GM18519 (cell line): Measurements from ENCODE around the gene ODC1.
"Not testable (repeated sequence)": the region's sequence is repeated elsewhere in the genome, so short reads cannot be mapped to it uniquely, and the experiment has no call there.

Source experiments
- ATAC-seq: cut with Tn5 transposase; IDR thresholded peaks from one replicate; pipeline ENCODE4 v1.9.1; 2021; ENCODE audit warnings: mild to moderate bottlenecking, moderate library complexity; ENCODE audit not compliant: unreplicated experiment, low FRiP score

The ODC1 gene

GRCh38 chr2:10447895-10448575, at the start of gene ODC1:
TSS of gene ODC1 (minus strand) at chr2:10448327. CDS start at chr2:10445032, 3,295 bp downstream.
- ATAC-seq: peak; percentile 42

DNA sequence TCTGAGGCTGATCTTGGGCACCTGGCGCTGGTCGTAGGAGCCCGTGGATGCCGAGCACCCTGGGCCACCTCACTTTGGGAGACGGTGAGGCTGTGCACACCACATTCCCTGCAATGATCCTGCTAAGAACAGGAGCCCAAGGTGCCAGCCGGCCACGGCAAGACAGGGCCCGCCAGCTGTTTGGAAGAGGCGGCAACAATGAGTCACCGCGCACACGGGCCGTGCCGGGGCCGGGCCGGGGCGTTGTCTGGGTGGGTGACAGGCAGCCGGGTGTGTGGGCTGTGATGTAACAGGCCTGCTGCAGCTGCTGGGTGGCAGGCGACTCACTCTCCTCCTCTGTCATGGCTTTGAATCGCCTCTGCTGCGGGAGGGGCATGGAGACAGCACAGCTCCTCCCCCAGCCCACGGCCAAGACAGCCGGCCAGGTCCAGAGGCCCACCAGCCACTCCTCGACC, 49.7 kb upstream of the ODC1 start:
- no peak for ATAC-seq

DNA sequence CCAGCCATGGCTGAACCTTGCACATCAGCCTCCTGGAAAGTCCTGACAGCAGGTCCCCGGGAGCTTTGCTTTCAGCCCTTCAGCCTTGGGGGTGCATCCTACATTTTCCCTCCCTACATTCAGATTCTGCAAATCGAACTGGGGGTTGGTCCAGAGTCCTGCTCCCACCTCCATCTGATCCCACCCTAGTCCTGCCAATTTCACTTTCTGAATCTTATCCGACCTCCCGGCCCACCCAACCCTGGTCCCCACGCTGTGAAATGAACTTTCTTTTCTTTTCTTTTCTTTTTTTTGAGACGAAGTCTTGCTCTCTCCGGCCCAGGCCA, 47.8 kb upstream of the ODC1 start:
- ATAC-seq: no peak

GRCh38 chr2:10495311-10495987, 47.3 kb upstream of the ODC1 start:
- ATAC-seq: no peak

DNA sequence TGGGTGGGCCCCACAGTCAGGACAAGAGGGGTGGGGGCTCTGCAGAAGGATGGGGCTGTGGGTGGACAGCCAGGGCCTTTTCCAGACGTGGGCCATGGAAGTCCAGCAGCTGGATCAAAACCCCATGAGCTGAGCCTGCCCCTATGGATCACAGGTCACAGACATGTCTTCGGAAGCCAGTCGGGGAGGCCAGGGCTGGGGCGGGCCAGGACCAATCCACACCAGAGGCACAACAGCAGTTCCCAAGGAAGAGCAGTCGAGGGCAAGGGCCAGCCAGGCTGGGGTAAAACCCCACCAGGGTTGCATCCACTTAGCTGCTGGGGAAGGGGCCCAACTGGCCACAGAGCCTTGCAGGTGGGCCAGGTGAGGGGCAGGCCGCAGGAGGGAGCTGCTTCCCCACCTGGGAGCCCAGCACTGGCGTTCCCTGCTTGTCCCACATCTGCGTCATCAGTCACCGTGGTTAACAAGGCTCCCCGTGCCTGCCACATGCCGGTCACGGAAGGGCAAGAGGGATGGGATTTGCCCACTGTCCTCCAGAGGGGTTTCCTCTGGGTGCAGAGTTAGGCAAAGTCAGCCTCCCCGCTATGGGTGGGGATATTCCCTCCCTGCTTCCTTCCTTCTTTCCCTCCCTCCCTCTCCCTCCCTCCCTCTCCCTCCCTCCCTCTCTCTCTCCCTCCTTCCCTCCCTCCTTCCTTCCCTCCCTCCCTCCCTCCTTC, 46.4 kb upstream of the ODC1 start:
- no peak for ATAC-seq

DNA sequence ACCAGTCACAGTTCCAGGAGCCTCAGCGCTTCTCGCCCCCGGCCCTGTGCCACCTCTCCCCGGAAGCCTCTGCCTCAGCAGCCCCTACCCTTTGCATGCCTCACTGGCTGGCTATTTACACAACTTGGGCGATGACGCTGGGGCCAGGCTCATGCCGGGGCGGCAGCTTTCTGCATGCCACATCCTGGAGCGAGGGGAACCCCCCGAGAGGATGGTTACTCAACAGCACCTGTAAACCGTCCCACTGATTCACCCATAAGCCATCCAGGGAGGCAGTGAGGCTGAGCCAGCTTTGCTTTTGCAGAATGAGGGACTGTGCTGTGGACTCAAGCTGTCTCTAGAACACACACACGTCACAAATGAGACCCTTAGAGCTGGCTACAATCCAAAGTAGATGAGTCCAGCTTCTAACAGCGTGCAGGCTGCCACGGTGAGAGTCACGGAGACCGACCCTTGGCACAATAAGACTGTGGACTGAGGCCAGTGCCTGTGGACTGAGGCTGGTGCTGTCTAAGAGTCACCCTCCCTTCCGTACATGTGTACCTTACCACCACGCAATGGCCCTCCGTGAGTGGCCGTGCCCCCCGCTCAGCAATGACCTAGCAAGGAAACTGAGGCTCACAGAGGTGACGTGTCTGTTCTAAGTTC, 45.6 kb upstream of the ODC1 start:
- no peak for ATAC-seq

DNA sequence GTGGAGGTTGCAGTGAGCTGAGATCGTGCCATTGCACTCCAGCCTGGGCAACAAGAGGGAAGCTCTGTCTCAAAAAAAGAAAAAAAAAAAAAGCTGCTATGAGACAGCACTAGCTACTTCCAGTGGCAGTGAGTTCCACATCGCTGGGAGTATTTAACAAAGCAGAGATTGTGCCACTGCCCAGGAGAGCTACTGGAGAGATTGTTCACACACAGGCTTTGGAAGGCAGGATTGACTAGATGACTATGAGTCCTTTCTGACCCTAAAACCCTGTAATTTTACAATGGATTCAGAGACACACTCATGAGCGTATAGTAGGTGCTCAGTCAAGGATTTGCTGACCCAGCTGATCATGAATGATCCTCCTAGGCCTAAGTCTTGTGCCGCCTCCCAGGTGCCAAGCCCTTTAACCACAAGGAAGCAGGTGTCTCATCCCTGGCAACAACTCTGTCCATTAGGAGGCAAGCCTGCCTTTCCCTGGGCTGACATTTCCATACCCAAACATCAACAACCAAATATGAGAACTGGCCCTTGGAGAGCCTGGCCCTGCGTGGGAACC, 45.0 kb upstream of the ODC1 start:
- ATAC-seq: no peak

DNA sequence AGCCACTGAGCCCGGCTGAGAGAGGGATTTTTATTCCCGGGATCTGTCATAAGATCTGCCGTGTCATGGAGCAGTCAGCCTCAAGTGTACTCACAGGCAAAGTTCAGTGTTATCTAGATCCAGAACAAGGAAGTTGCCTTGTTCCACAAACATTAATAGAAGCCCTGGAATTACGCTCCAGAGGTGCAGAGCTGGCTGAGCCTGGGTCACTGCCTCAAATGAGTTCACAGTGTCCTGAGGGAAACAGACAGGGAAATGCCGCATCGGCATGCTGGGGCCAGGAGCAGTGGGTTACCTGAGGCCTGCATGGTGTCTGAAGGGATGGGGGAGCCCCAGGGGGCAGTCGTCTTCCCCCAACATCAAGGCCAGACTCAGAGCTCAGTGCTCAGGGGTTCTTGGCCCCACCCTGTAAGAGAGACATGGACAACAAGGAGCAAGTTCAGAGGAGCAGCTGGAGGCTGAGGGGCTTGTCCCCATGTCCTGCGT, 42.7 kb upstream of the ODC1 start:
- no peak for ATAC-seq

DNA sequence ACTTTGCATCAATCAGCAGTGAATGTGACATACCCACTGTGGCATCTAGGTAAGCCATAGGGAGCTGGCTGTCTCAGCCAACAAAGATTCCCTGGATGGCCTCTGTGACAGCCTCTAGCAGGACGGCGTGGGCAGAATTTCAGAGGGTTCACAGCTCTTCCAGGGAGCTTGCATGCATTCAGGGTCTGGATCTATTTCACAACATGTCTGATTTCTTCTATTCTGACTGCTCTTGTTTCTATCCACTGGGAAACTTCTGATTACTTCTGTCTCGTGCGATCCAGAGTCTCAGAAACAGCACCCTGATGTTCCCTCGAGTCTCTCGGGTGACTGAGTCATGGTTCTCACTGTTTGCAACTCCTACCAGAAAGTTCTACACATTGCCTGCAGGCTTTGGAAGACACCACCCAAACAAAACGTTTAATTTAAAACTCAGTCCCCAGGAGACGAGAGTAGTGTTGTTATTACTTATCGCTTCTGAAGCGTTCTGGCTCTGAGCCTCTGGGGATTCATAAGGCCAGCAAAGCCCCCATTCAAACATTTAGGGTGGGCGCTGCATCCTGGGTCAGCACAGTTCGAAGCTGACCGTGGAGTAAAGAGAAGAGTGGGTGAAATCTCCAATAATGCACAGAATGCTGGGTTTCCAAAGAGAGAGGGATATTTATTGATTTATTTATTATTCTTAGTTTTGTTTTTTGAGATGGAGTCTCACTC, 41.9 kb upstream of the ODC1 start:
- ATAC-seq: no peak

- ATAC-seq: not testable (repeated sequence)
These were observed 40.0 kb upstream of the ODC1 start for GRCh38 chr2:10488142-10488541.

- not testable (repeated sequence) for ATAC-seq
These were observed 39.6 kb upstream of the ODC1 start for GRCh38 chr2:10487741-10488104.

DNA sequence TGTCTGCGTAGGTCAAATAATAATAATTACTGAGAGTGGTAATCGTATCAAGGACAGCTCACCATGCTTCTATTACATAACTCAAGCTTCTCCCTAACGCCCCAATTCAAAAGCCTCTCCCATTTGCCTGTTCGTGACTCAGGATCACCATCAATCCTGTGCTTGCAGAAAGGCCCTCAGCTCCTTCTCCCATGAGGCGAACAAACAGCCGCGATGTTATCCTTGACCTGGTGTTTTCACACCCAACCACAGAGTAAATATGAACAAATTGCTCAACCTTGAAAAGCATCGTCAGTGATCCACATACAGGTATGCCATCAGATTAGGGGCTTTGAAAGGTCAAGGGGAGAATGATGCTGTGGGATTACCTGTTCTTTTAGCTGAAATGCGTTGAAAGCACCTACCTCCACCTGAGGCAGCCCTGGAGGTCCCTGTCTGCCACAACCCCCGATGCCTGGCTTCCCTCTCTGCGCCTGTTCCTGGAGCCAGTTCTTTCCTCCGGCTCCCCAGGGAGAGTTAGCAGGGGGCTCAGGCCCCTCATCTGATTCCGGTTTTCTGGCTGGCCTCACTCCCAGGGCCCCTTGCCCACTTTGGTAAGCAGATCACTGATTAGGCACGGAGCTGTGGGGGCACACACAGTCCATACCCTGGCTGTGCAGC, 39.1 kb upstream of the ODC1 start:
- ATAC-seq: no peak

GRCh38 chr2:10486601-10487079, 38.5 kb upstream of the ODC1 start:
- no peak for ATAC-seq

DNA sequence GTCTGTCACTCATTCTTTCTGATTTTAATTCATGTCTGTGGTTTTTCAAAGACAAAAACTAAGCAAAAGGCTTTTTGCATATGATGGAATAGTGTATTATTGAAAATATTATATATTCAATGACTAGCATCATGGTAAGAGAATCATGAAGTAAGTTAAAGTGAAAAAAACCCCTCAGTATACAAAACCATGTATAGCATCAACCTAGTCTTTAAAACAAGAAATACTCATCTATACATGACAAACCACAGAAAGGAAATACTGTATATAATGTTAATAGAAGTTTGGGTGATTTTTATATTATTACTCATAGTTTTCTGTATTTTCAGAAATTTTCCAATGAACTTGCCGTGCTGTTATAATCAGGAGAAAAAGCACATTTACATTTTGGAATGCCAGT, 38.0 kb upstream of the ODC1 start:
- no peak for ATAC-seq

GRCh38 chr2:10482913-10483312, 34.8 kb upstream of the ODC1 start:
- no peak for ATAC-seq

GRCh38 chr2:10482460-10482859, 34.3 kb upstream of the ODC1 start:
- no peak for ATAC-seq

GRCh38 chr2:10481666-10482157, 33.6 kb upstream of the ODC1 start:
- no peak for ATAC-seq

DNA sequence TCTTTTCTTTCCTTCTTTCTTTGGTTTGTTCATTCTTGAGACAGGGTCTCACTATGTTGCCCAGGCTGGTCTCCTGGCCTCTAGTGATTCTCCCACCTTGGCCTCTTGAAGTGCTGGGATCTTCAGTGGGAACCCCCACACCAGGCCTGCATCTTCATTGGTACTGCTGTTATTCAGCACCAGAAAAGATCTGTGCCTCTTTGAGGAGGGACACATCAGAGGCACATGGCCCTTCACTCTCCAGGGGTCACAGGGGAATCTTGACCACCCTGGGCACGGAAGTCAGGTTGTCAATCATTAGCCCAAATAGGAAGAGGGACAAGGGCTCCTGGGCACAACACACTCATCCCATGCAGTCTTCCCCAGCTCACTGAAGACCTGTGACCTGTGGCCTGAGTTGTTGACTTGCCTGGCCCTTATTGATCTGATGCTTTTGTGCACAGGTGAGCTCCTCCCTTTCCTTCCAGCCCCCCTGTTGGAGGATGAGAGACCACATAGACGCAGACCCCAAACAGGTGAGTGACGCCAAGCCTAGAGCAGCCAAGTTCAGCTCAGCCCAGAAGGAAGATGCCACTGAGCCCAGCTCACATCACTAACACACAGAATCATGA, 33.0 kb upstream of the ODC1 start:
- ATAC-seq: no peak
